ENCODE measurements around the gene PRSS2.
"Not testable (repeated sequence)": the region's sequence is repeated elsewhere in the genome, so short reads cannot be mapped to it uniquely, and the experiment has no call there.

The PRSS2 gene

DNA sequence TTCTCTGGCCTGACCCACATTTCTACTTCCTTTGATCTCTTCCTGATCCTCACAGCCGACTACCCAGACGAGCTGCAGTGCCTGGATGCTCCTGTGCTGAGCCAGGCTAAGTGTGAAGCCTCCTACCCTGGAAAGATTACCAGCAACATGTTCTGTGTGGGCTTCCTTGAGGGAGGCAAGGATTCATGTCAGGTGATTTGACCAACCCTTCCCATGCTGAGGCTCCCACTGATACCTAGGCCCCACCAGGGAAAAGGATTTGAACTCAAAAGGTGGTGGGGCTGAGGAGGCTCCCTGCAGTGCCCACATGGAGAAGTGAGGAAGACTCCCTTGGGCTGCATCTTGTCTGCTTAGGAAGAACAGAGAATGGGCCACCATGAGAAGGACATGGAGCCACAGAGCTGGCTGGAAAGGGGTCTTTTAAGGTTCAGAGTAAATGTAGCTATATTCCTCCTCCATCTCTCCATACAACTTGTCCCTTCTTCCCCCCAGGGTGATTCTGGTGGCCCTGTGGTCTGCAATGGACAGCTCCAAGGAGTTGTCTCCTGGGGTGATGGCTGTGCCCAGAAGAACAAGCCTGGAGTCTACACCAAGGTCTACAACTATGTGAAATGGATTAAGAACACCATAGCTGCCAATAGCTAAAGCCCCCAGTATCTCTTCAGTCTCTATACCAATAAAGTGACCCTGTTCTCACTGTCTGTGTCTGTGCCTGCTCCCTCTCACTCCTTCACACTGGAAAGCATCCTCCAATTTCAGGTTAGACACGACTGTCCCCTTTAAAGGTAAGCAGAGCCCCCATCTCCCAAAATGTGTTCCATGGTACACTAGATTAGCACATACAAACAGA, 18.2 kb upstream of the PRSS2 start:
- no peak overlapping the region for H3K27ac ChIP-seq (replicated peaks)
- no peak overlapping the region for H3K4me3 ChIP-seq (replicated peaks; ENCODE audit: insufficient read depth, low read length)
- no peaks in the 10 kb centered on the region for H3K27me3 ChIP-seq (ENCODE audit: insufficient read depth, poor library complexity, severe bottlenecking)

DNA sequence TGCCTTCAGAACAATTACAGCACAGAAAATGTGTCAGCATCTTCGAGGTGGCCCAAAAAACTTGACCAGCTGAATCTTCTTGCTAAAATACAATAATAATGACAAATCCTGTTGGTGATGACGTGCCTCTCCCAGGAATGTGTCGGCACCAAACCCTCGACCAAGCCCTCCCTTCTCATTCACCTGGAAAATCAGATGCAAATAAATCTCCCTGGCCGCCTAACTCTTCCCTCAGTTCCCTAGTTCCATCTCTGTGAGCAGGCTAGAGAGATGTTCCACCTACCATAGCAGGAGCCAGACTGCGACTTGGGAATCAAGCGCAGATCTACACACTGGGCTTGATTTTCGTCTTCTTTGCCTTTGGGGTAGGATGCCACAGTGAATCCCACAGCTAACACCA, 17.4 kb upstream of the PRSS2 start:
- H3K27ac ChIP-seq (replicated peaks), result no peak overlapping the region
- DNase-seq (ENCODE audit: low read depth in 1 of 2, low spot score in 1 of 2), result no peak
- TF ChIP-seq POLR2AphosphoS5 (IDR thresholded peaks at IDR 0.05; ENCODE audit: low read depth) (no peak), GABPA (IDR thresholded peaks at IDR 0.05; ENCODE audit: low read depth) (no peak), SPI1 (IDR thresholded peaks at IDR 0.05; ENCODE audit: borderline replicate concordance, low read depth) (no peak)
- TF ChIP-seq, protein P1, sequence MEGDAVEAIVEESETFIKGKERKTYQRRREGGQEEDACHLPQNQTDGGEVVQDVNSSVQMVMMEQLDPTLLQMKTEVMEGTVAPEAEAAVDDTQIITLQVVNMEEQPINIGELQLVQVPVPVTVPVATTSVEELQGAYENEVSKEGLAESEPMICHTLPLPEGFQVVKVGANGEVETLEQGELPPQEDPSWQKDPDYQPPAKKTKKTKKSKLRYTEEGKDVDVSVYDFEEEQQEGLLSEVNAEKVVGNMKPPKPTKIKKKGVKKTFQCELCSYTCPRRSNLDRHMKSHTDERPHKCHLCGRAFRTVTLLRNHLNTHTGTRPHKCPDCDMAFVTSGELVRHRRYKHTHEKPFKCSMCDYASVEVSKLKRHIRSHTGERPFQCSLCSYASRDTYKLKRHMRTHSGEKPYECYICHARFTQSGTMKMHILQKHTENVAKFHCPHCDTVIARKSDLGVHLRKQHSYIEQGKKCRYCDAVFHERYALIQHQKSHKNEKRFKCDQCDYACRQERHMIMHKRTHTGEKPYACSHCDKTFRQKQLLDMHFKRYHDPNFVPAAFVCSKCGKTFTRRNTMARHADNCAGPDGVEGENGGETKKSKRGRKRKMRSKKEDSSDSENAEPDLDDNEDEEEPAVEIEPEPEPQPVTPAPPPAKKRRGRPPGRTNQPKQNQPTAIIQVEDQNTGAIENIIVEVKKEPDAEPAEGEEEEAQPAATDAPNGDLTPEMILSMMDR (IDR thresholded peaks at IDR 0.05; ENCODE audit: insufficient read depth, low read length), result no peak
- TF ChIP-seq, protein P2, sequence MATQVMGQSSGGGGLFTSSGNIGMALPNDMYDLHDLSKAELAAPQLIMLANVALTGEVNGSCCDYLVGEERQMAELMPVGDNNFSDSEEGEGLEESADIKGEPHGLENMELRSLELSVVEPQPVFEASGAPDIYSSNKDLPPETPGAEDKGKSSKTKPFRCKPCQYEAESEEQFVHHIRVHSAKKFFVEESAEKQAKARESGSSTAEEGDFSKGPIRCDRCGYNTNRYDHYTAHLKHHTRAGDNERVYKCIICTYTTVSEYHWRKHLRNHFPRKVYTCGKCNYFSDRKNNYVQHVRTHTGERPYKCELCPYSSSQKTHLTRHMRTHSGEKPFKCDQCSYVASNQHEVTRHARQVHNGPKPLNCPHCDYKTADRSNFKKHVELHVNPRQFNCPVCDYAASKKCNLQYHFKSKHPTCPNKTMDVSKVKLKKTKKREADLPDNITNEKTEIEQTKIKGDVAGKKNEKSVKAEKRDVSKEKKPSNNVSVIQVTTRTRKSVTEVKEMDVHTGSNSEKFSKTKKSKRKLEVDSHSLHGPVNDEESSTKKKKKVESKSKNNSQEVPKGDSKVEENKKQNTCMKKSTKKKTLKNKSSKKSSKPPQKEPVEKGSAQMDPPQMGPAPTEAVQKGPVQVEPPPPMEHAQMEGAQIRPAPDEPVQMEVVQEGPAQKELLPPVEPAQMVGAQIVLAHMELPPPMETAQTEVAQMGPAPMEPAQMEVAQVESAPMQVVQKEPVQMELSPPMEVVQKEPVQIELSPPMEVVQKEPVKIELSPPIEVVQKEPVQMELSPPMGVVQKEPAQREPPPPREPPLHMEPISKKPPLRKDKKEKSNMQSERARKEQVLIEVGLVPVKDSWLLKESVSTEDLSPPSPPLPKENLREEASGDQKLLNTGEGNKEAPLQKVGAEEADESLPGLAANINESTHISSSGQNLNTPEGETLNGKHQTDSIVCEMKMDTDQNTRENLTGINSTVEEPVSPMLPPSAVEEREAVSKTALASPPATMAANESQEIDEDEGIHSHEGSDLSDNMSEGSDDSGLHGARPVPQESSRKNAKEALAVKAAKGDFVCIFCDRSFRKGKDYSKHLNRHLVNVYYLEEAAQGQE (IDR thresholded peaks at IDR 0.05; ENCODE audit: insufficient replicate concordance, low read depth), result no peak
- no peak overlapping the region for H3K4me3 ChIP-seq (replicated peaks; ENCODE audit: insufficient read depth, low read length)
- no peaks in the 10 kb centered on the region for H3K27me3 ChIP-seq (ENCODE audit: insufficient read depth, poor library complexity, severe bottlenecking)

More for the DNA sequence above, 18.2 kb upstream of the PRSS2 start:
- TF ChIP-seq, protein P1 (IDR thresholded peaks at IDR 0.05; ENCODE audit: insufficient read depth, low read length), result no peak
- TF ChIP-seq, protein P2 (IDR thresholded peaks at IDR 0.05; ENCODE audit: insufficient replicate concordance, low read depth), result no peak
- TF ChIP-seq POLR2AphosphoS5 (IDR thresholded peaks at IDR 0.05; ENCODE audit: low read depth) (no peak), SPI1 (IDR thresholded peaks at IDR 0.05; ENCODE audit: borderline replicate concordance, low read depth) (no peak), GABPA (IDR thresholded peaks at IDR 0.05; ENCODE audit: low read depth) (no peak)
- no peak for DNase-seq (ENCODE audit: low read depth in 1 of 2, low spot score in 1 of 2)

DNA sequence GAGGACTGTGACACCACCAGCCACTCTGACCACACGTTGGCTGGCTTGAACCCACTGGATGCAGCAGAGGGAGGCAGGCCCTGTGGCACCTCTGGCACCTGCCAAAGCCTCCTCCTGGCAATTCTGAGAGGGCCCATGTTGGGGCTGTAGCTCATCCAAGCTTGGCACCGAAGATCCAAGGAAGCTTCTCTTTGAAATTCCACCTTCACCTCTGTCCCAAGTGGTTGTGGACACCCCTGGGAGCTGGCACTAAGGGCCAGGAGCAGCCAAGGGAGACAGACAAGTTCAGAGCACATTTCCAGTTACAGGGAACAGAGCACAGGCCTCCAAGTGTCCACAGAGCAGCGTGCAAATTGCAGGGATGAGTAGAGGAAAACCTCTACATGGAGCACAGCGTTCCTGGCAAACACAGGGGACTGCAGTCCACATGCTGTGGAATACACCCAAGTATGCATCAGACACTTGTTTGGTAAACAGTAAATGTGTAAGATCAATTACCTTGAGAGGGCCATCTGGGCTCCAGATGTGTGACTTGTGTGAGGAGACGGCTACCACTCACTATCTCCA, 16.8 kb upstream of the PRSS2 start:
- not testable (repeated sequence) for H3K4me3 ChIP-seq (replicated peaks; ENCODE audit: insufficient read depth, low read length); H3K27ac ChIP-seq (replicated peaks); H3K27me3 ChIP-seq (ENCODE audit: insufficient read depth, poor library complexity, severe bottlenecking); DNase-seq (ENCODE audit: low read depth in 1 of 2, low spot score in 1 of 2)

DNA sequence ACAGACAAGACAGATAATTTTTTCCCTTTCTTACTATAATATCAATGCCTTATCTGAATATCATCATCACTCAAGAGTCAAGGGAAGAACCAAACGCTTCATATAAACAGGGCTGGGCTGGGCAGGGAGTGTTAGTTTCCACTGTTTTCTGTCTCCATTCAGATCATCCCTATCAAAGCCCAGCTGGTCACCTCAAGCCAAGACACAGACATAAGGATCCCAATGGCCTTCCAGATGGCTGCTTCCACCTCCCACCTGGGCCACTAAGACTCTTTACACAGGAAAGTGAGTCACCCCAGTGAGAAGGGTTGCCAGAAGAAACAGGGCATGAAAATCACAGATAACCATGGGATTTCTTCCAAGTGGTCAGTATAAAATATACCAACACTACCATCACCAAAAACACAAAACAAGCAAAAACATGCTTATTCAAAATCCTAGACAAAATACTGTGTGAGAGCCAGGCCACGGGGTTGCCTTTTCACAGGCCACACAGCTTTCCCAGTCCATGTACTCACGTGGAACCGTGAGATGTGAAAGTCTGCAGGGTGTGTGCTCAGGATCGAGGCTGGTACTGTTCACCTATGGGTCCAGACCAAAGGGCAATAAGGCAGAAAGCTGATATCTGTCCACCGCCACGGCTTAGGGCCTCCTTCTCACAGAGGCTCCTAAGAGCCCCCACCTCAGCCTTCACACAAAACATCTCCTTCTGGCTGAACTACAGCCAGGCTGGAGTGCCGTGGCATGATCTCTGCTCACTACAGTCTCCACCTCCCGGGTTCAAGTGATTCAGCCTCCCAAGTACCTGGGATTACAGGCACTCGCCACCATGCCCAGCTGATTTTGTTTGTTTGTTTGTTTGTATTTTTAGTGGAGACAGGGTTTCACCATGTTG, 15.8 kb upstream of the PRSS2 start:
- no peak overlapping the region for H3K27ac ChIP-seq (replicated peaks)
- no peak for TF ChIP-seq GABPA (IDR thresholded peaks at IDR 0.05; ENCODE audit: low read depth)
- no peak for TF ChIP-seq POLR2AphosphoS5 (IDR thresholded peaks at IDR 0.05; ENCODE audit: low read depth)
- no peak for TF ChIP-seq SPI1 (IDR thresholded peaks at IDR 0.05; ENCODE audit: borderline replicate concordance, low read depth)
- TF ChIP-seq, protein P2 (IDR thresholded peaks at IDR 0.05; ENCODE audit: insufficient replicate concordance, low read depth), result no peak
- TF ChIP-seq, protein P1 (IDR thresholded peaks at IDR 0.05; ENCODE audit: insufficient read depth, low read length), result no peak
- no peaks in the 10 kb centered on the region for H3K27me3 ChIP-seq (ENCODE audit: insufficient read depth, poor library complexity, severe bottlenecking)
- no peak overlapping the region for H3K4me3 ChIP-seq (replicated peaks; ENCODE audit: insufficient read depth, low read length)
- DNase-seq (ENCODE audit: low read depth in 1 of 2, low spot score in 1 of 2), result no peak

DNA sequence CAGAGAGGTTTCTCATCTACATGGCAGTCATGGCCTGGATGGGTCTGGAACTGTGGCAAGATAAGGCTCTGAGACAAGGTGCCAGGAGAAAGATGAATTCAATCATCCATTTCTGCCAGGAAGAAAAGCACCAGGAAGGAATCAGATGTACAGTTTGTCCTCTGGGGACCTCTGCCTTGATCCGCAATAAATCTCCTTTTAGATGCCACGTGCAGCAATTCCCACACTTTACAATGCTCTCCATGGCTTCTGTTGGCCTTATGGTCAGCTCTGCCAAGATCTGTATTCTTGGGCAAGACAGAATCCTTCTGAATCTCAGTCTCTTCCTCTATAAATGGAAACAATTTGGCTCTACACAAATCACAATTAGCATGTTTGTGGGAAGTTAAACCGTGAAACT, 12.5 kb upstream of the PRSS2 start:
- DNase-seq (ENCODE audit: low read depth in 1 of 2, low spot score in 1 of 2); H3K27ac ChIP-seq (replicated peaks): not testable (repeated sequence)

More for the DNA sequence above, 12.5 kb upstream of the PRSS2 start:
- H3K4me3 ChIP-seq (replicated peaks; ENCODE audit: insufficient read depth, low read length); H3K27me3 ChIP-seq (ENCODE audit: insufficient read depth, poor library complexity, severe bottlenecking): not testable (repeated sequence)
